Measurements from ENCODE around the gene GPHN. TPM values are rescaled to one million over a fixed set of nuclear protein-coding genes. Genes with fewer than 3 reads are reported as not detected.

Gene GPHN
- total and polyA plus RNA-seq, 2 of the 4 experiments (the other 2 are of a cell fraction), result 8.0 to 8.1 TPM

- dilution Hi-C loops (cut with HindIII; ENCODE audit: low sequenced_read_pairs, unreplicated experiment), result no loop called here
- ATAC-seq (ENCODE audit: low read depth), result peak; percentile 41
- no CpG with 5 or more reads among the region's 3 CpGs for WGBS, 2 experiments (ENCODE audit: extremely low coverage in 2 of 2, insufficient read length in 1 of 2)
- Histone ChIP-seq H2BK15ac (ENCODE audit: low read depth, low read length) (no peak overlapping the region), H4K8ac (ENCODE audit: low read depth in 2 of 2, low read length in 2 of 2) (no peak overlapping the region), H4K20me1 (ENCODE audit: insufficient read depth, low read length) (no peaks in the 10 kb centered on the region), H3K14ac (replicated peaks; ENCODE audit: low read depth, low read length) (no peak overlapping the region), H3K9me1 (ENCODE audit: insufficient read depth, low read length) (no peaks in the 10 kb centered on the region), H4K91ac (ENCODE audit: insufficient read depth, low read depth, low read length) (no peak overlapping the region), H3K4me3 (ENCODE audit: insufficient read depth, low read depth, low read length) (no peak overlapping the region), H3K23ac (ENCODE audit: low read depth, low read length) (no peak overlapping the region), H2AK9ac (replicated peaks; ENCODE audit: low read depth, low read length, poor library complexity) (no peak overlapping the region), H3K9ac (ENCODE audit: low read depth, low read length) (no peak overlapping the region), H2AFZ (replicated peaks; ENCODE audit: low read length, poor library complexity) (no peak overlapping the region), H3K9me3 (ENCODE audit: control insufficient read depth, insufficient read depth, low read length) (no peaks in the 10 kb centered on the region), H3K4me1 (ENCODE audit: control insufficient read depth, insufficient read depth, low read length) (peaks cover 2% of the 10 kb centered on the region; the same call in 1 of the 2 replicates), H2BK5ac (ENCODE audit: low read depth, low read length, poor library complexity, severe bottlenecking) (no peak overlapping the region), H2AK5ac (ENCODE audit: low read depth, low read length) (no peak overlapping the region), H2BK20ac (ENCODE audit: low read depth, low read length) (no peak overlapping the region), H4K5ac (ENCODE audit: low read depth, low read length) (no peak overlapping the region), H3K4ac (ENCODE audit: low read depth, low read length) (no peak overlapping the region), H3K36me3 (ENCODE audit: control insufficient read depth, insufficient read depth, low read length) (no peaks in the 10 kb centered on the region), H3K79me1 (ENCODE audit: low read depth in 1 of 2, low read length in 2 of 2) (no peaks in the 10 kb centered on the region), H3K4me2 (ENCODE audit: low read depth, low read length) (no peak overlapping the region), H3K56ac (ENCODE audit: extremely low read depth, insufficient read depth, low read length) (no peak overlapping the region), H2BK120ac (ENCODE audit: low read depth, low read length) (no peak overlapping the region), H3K27me3 (ENCODE audit: control insufficient read depth, insufficient read depth, low read length) (no peaks in the 10 kb centered on the region; the same call in 1 of the 2 replicates), H3K27ac (ENCODE audit: insufficient read depth, low read length) (no peak overlapping the region), H3K18ac (ENCODE audit: low read depth, low read length) (no peak overlapping the region)
- in situ Hi-C loops (cut with MboI; ENCODE audit: low sequenced_read_pairs), result loop anchor here (10.0 kb wide), 1 partner anchor 616 kb away; no protein-coding TSS in a partner anchor
- BruUV-seq (replicated peaks), result no TSS peak
- POLR2A ChIA-PET (ENCODE audit: unreplicated experiment), result no interaction called here
- intact Hi-C loops (cut with micrococcal nuclease), result loop anchor here (5.0 to 10.0 kb wide), 6 partner anchors 124 to 786 kb away; no protein-coding TSS in a partner anchor
- CTCF ChIA-PET, result interaction anchor here (0.5 kb wide), 2 partner anchors 139 to 258 kb away, joined by 3 read pairs; no protein-coding TSS in a partner anchor
- no peak for DNase-seq
- no peak for TF ChIP-seq POLR2A (IDR thresholded peaks at IDR 0.05; ENCODE audit: low read depth, low read length)
- TF ChIP-seq CTCF (conservative IDR thresholded peaks at IDR 0.05; ENCODE audit: low read depth, low read length), result no peak
- no peak for TF ChIP-seq FOS (IDR thresholded peaks at IDR 0.05; ENCODE audit: low read depth, low read length)
- TF ChIP-seq MAFK (IDR thresholded peaks at IDR 0.05; ENCODE audit: low read depth, low read length), result no peak
- no peak for TF ChIP-seq RAD21 (IDR thresholded peaks at IDR 0.05; ENCODE audit: low read length)
- no peak for TF ChIP-seq CHD1 (IDR thresholded peaks at IDR 0.05; ENCODE audit: low read depth, low read length)
- no peak for TF ChIP-seq NFE2L2 (IDR thresholded peaks at IDR 0.05; ENCODE audit: low read depth, low read length)
- TF ChIP-seq CEBPB (IDR thresholded peaks at IDR 0.05; ENCODE audit: low read depth, low read length), result no peak
- TF ChIP-seq RFX5 (IDR thresholded peaks at IDR 0.05; ENCODE audit: low read depth, low read length), result no peak
- no peak for TF ChIP-seq SMC3 (IDR thresholded peaks at IDR 0.05; ENCODE audit: low read depth, low read length)
- no peak for TF ChIP-seq MAZ (IDR thresholded peaks at IDR 0.05; ENCODE audit: borderline replicate concordance, low read depth, low read length)
- TF ChIP-seq ELK1 (IDR thresholded peaks at IDR 0.05; ENCODE audit: borderline replicate concordance, low read depth, low read length), result no peak
- no peak for TF ChIP-seq MXI1 (IDR thresholded peaks at IDR 0.05; ENCODE audit: borderline replicate concordance, low read depth, low read length)
- no peak for TF ChIP-seq BHLHE40 (IDR thresholded peaks at IDR 0.05; ENCODE audit: low read depth, low read length)
- no peak for TF ChIP-seq USF2 (IDR thresholded peaks at IDR 0.05; ENCODE audit: low read depth, low read length)
- no peak for TF ChIP-seq RCOR1 (IDR thresholded peaks at IDR 0.05; ENCODE audit: insufficient replicate concordance, low read length)
Observed at GRCh38 chr14:66498311-66498710, 9.6 kb upstream of the GPHN start.
